H1 (cell line): ENCODE measurements around the gene CRYBA4. TPM values are rescaled to one million over a fixed set of nuclear protein-coding genes. Genes with fewer than 3 reads are reported as not detected.

Source experiments
- CTCF ChIA-PET: fragments of 300-600 bp; sonication (Branson Sonifier 250); formaldehyde crosslinking; loops from one replicate; lab custom pipeline; 2021; ENCODE audit not compliant: partially characterized antibody; lab: Charles Lee
- POLR2A ChIA-PET: fragments of 300-600 bp; sonication (Branson Sonifier 250); formaldehyde crosslinking; loops from one replicate; lab custom pipeline; 2021; ENCODE audit warnings: inconsistent platforms; ENCODE audit not compliant: partially characterized antibody; lab: Charles Lee
- DNase-seq, 2 experiments: peaks; one replicate each; pipeline versions ENCODE4 v3.0.0 to v3.0.0-alpha.2; 2010 to 2022; ENCODE audit warnings: low spot score in 2 of 2, low read depth in 1 of 2, mixed read lengths in 1 of 2
- FAIRE-seq: peaks from 2 replicates; lab custom pipeline; 2011; peaks lifted over from hg19 to GRCh38; lab: Jason Lieb, UNC
- H2AFZ ChIP-seq: 2 replicates; pipeline ENCODE4 v1.8.1; 2012; ENCODE audit warnings: low read length, inconsistent platforms
- H2AK5ac ChIP-seq: 2 replicates; pipeline ENCODE4 v1.6.1; 2013; ENCODE audit warnings: low read depth, low read length
- H2BK120ac ChIP-seq: replicated peaks from 2 replicates; pipeline ENCODE3; 2013; ENCODE audit warnings: low read depth, low read length, inconsistent platforms
- H2BK12ac ChIP-seq: 2 replicates; pipeline ENCODE4 v1.6.1; 2013; ENCODE audit warnings: low read depth, low read length
- H2BK15ac ChIP-seq: 2 replicates; pipeline ENCODE4 v1.6.1; 2013; ENCODE audit warnings: low read length
- H2BK20ac ChIP-seq: 2 replicates; pipeline ENCODE4 v1.6.1; 2013; ENCODE audit warnings: low read length
- H2BK5ac ChIP-seq: 2 replicates; pipeline ENCODE4 v1.6.1; 2013; ENCODE audit warnings: low read depth, low read length
- H3K14ac ChIP-seq: 2 replicates; pipeline ENCODE4 v1.6.1; 2013; ENCODE audit warnings: inconsistent platforms; ENCODE audit not compliant: insufficient read length
- H3K18ac ChIP-seq: 2 replicates; pipeline ENCODE4 v1.6.1; 2013; ENCODE audit warnings: low read length; ENCODE audit errors: extremely low read depth
- H3K23ac ChIP-seq: 2 replicates; pipeline ENCODE4 v1.6.1; 2013; ENCODE audit warnings: inconsistent platforms; ENCODE audit not compliant: insufficient read length
- H3K23me2 ChIP-seq: 2 replicates; pipeline ENCODE4 v1.6.1; 2013; ENCODE audit warnings: low read depth, low read length
- H3K27ac ChIP-seq: 2 replicates; pipeline ENCODE4 v1.6.1; 2011; ENCODE audit warnings: low read depth, low read length, inconsistent platforms
- H3K27me3 ChIP-seq, 4 experiments: replicated peaks in 1 of 4; 1 replicate in 1 of 4; 2 replicates in 3 of 4; pipeline versions ENCODE4 v1.6.1 to v1.8.1; 2011 to 2013; ENCODE audit warnings: low read length in 3 of 4, mild to moderate bottlenecking in 3 of 4, inconsistent platforms in 2 of 4, mixed read lengths in 2 of 4, moderate library complexity in 1 of 4; ENCODE audit not compliant: control insufficient read depth in 3 of 4, insufficient read depth in 3 of 4; ENCODE audit errors: extremely low read depth in 1 of 4
- H3K36me3 ChIP-seq, 4 experiments: 2 replicates each; pipeline versions ENCODE4 v1.6.1 to v1.8.1; 2011 to 2013; ENCODE audit warnings: mild to moderate bottlenecking in 4 of 4, low read length in 3 of 4, moderate library complexity in 2 of 4, control low read depth in 1 of 4, inconsistent platforms in 1 of 4; ENCODE audit not compliant: insufficient read depth in 4 of 4, control insufficient read depth in 2 of 4
- H3K4ac ChIP-seq: replicated peaks from 2 replicates; pipeline ENCODE3; 2013; ENCODE audit warnings: low read length, low read depth, mixed read lengths, inconsistent platforms; ENCODE audit not compliant: insufficient read length
- H3K4me1 ChIP-seq, 4 experiments: replicated peaks in 1 of 4; 1 replicate in 1 of 4; 2 replicates in 3 of 4; pipeline versions ENCODE4 v1.6.1 to v1.8.1; 2011 to 2013; ENCODE audit warnings: low read length in 3 of 4, inconsistent platforms in 2 of 4, mixed read lengths in 1 of 4; ENCODE audit not compliant: insufficient read depth in 4 of 4, control insufficient read depth in 3 of 4
- H3K4me2 ChIP-seq, 2 experiments: 2 replicates each; pipeline versions ENCODE4 v1.6.1 to v1.8.1; 2011 to 2013; ENCODE audit warnings: low read depth in 2 of 2, low read length in 2 of 2, control low read depth in 1 of 2, inconsistent platforms in 1 of 2, mild to moderate bottlenecking in 1 of 2; ENCODE audit not compliant: insufficient read depth in 1 of 2
- H3K4me3 ChIP-seq, 4 experiments: fragments of 200-600, 300-600 bp in 1 of 4; sonication (generic), shearing (Covaris generic), sonication (Bioruptor Twin) in 1 of 4; 2 replicates each; pipeline versions ENCODE4 v1.5.1 to v1.8.1; 2011 to 2016; ENCODE audit warnings: low read length in 4 of 4, low read depth in 3 of 4, control low read depth in 2 of 4, inconsistent platforms in 2 of 4, mild to moderate bottlenecking in 2 of 4, mixed read lengths in 1 of 4, moderate library complexity in 1 of 4; ENCODE audit not compliant: insufficient read depth in 2 of 4; ENCODE audit errors: extremely low read depth in 1 of 4
- H3K56ac ChIP-seq: replicated peaks from 2 replicates; pipeline ENCODE3; 2013; ENCODE audit warnings: low read depth, mild to moderate bottlenecking, mixed read lengths, low read length, inconsistent platforms; ENCODE audit not compliant: insufficient read length
- H3K79me1 ChIP-seq: 2 replicates; pipeline ENCODE4 v1.6.1; 2013; ENCODE audit warnings: low read depth, low read length, control low read depth
- H3K79me2 ChIP-seq, 2 experiments: 2 replicates each; pipeline versions ENCODE4 v1.6.1 to v1.8.1; 2012 to 2013; ENCODE audit warnings: low read length in 2 of 2, mild to moderate bottlenecking in 2 of 2, inconsistent platforms in 1 of 2; ENCODE audit not compliant: insufficient read depth in 2 of 2, control insufficient read depth in 1 of 2
- H3K9ac ChIP-seq, 4 experiments: replicated peaks in 1 of 4; 1 replicate in 1 of 4; 2 replicates in 3 of 4; pipeline versions ENCODE4 v1.6.1 to v1.8.1; 2011 to 2013; ENCODE audit warnings: low read depth in 3 of 4, low read length in 3 of 4, control low read depth in 2 of 4, mild to moderate bottlenecking in 2 of 4, moderate library complexity in 2 of 4, inconsistent platforms in 1 of 4; ENCODE audit errors: extremely low read depth in 1 of 4
- H3K9me3 ChIP-seq, 2 experiments: 2 replicates each; pipeline versions ENCODE4 v1.6.1 to v1.8.1; 2012 to 2013; ENCODE audit warnings: mild to moderate bottlenecking in 2 of 2, moderate library complexity in 2 of 2, control low read depth in 1 of 2, inconsistent platforms in 1 of 2, low read depth in 1 of 2, low read length in 1 of 2, mixed read lengths in 1 of 2; ENCODE audit not compliant: insufficient read depth in 2 of 2
- H4K20me1 ChIP-seq, 2 experiments: replicated peaks in 1 of 2; 2 replicates each; pipeline versions ENCODE3 to v1.8.1; 2011 to 2013; ENCODE audit warnings: inconsistent platforms in 2 of 2, low read length in 2 of 2, mild to moderate bottlenecking in 1 of 2; ENCODE audit not compliant: insufficient read depth in 2 of 2, control insufficient read depth in 1 of 2
- H4K5ac ChIP-seq: 2 replicates; pipeline ENCODE4 v1.6.1; 2013; ENCODE audit warnings: low read length, low read depth, mixed read lengths, inconsistent platforms; ENCODE audit not compliant: insufficient read length
- H4K8ac ChIP-seq: 2 replicates; pipeline ENCODE4 v1.8.0; 2013; ENCODE audit warnings: mild to moderate bottlenecking, moderate library complexity, low read length, inconsistent platforms; ENCODE audit not compliant: insufficient read depth; ENCODE audit errors: extremely low read depth
- H4K91ac ChIP-seq: replicated peaks from 2 replicates; pipeline ENCODE3; 2013; ENCODE audit warnings: low read length, mixed read lengths, inconsistent platforms; ENCODE audit not compliant: insufficient read length
- CBX8 ChIP-seq: fragments of 300-800, 300-1000 bp; sonication (generic); IDR thresholded peaks from 2 replicates; pipeline ENCODE4 v1.7.1; 2016; ENCODE audit warnings: low read depth, low read length, borderline replicate concordance
- CEBPB ChIP-seq: IDR thresholded peaks from 2 replicates; pipeline ENCODE4 v1.6.1; 2012; ENCODE audit warnings: low read depth, low read length
- CTBP2 ChIP-seq: IDR thresholded peaks from 2 replicates; pipeline ENCODE4 v1.7.0; 2011; ENCODE audit warnings: borderline replicate concordance, mild to moderate bottlenecking, moderate library complexity, mixed read lengths, low read length; ENCODE audit not compliant: insufficient read depth, insufficient read length
- EGR1 ChIP-seq: IDR thresholded peaks from 2 replicates; pipeline ENCODE4 v1.6.1; 2011; ENCODE audit warnings: low read depth, low read length, borderline replicate concordance
- EP300 ChIP-seq, 2 experiments: IDR thresholded peaks; 1 replicate in 1 of 2; 2 replicates in 1 of 2; pipeline ENCODE4 v1.6.1; 2011 to 2012; ENCODE audit warnings: low read depth in 2 of 2, low read length in 2 of 2, mild to moderate bottlenecking in 2 of 2, borderline replicate concordance in 1 of 2, inconsistent platforms in 1 of 2, moderate library complexity in 1 of 2
- GTF2F1 ChIP-seq: IDR thresholded peaks from 2 replicates; pipeline ENCODE4 v1.6.1; 2012; ENCODE audit warnings: low read depth, low read length, improper control_type of control experiment, borderline replicate concordance
- POLR2AphosphoS5 ChIP-seq: IDR thresholded peaks from 2 replicates; pipeline ENCODE4 v1.6.1; 2011; ENCODE audit warnings: low read depth, low read length
- SRF ChIP-seq: IDR thresholded peaks from 2 replicates; pipeline ENCODE4 v1.6.1; 2011; ENCODE audit warnings: mild to moderate bottlenecking, low read depth, low read length, moderate library complexity
- TAF1 ChIP-seq: IDR thresholded peaks from 2 replicates; pipeline ENCODE4 v1.6.1; 2011; ENCODE audit warnings: mild to moderate bottlenecking, low read depth, low read length
- TBP ChIP-seq: IDR thresholded peaks from 2 replicates; pipeline ENCODE4 v1.6.1; 2011; ENCODE audit warnings: low read depth, low read length, improper control_type of control experiment
- TCF12 ChIP-seq: IDR thresholded peaks from 2 replicates; pipeline ENCODE4 v1.6.1; 2011; ENCODE audit warnings: low read depth, mild to moderate bottlenecking, low read length
- whole genome bisulfite sequencing, 2 experiments: shearing (Covaris generic) in 1 of 2; methylation state at CpG; one replicate each; pipeline versions ENCODE4 v1.1.6 to v1.1.7; 2013 to 2015; ENCODE audit warnings: low lambda C conversion rate in 2 of 2, mixed read lengths in 2 of 2, inconsistent platforms in 1 of 2, low coverage in 1 of 2, missing lambda C conversion rate in 1 of 2; ENCODE audit not compliant: insufficient replicate concordance in 2 of 2, insufficient coverage in 1 of 2, insufficient read length in 1 of 2; ENCODE audit errors: extremely low coverage in 1 of 2, missing lambda C conversion rate in 1 of 2; 5-methylcytosine and 5-hydroxymethylcytosine counted together
- polyA plus RNA-seq, 7 experiments: library from polyadenylated mRNA; depleted of rRNA in 3 of 7; stranded (reverse) in 5 of 7; unstranded in 2 of 7; fragments of >200 nt in 5 of 7; fragments of 200-250 nt in 2 of 7; gene quantifications; 1 replicate in 5 of 7; 2 replicates in 1 of 7; 4 replicates in 1 of 7; pipeline versions ENCODE4 v1.2.1 to v1.2.3, GENCODE V29; 2011 to 2013; ENCODE audit warnings: missing spikeins in 2 of 7, mixed read lengths in 2 of 7
- total RNA-seq: library from RNA; stranded (reverse); fragmentation: NEBNext Ultra II Directional; extraction: Animal tissue kit (Norgen Biotek cat#: 25700); gene quantifications from 2 replicates; pipeline ENCODE4 v1.2.1, GENCODE V29; 2021

Gene CRYBA4
- total and polyA plus RNA-seq, 2 of the 8 experiments (the other 6 are each of a cell fraction or from before 2014, with no cell fraction given): 0.67 to 3.1 TPM

GRCh38 chr22:26672590-26673468 lies 51.1 kb downstream of the CRYBA4 start:
- Histone ChIP-seq H2AK5ac (0 out of 2 replicates have a peak overlapping the region, but pooled peaks have one; percentile 2), H3K56ac (no peak overlapping the region), H3K36me3 (peaks cover 2 to 13% (median 4%) of the 10 kb centered on the region in 4 experiments; a peak in 4 of 8 replicates), H3K4me1 (peaks cover 4 to 24% (median 18%) of the 10 kb centered on the region in 4 experiments), H3K23me2 (peaks cover 11% of the 10 kb centered on the region), H4K20me1 (no peaks in the 10 kb centered on the region), H3K9ac (peak overlapping the region in 3 of 4 experiments; percentile 51 to 64 (median 52); a peak in 6 of 7 replicates), H3K27ac (peak overlapping the region; percentile 79), H3K18ac (peak overlapping the region; percentile 82), H4K5ac (peak overlapping the region; percentile 70), H2BK12ac (0 out of 2 replicates have a peak overlapping the region, but pooled peaks have one; percentile 35), H3K23ac (no peak overlapping the region), H2BK15ac (no peak overlapping the region; the same call in 1 of the 2 replicates), H4K8ac (peak overlapping the region; percentile 51), H3K9me3 (no peaks in the 10 kb centered on the region), H3K79me1 (peaks cover 5% of the 10 kb centered on the region), H2AFZ (no peak overlapping the region), H3K4me2 (peak overlapping the region; percentile 82 to 100), H3K27me3 (no peaks in the 10 kb centered on the region), H4K91ac (peak overlapping the region; percentile 71), H3K14ac (no peak overlapping the region), H2BK20ac (no peak overlapping the region), H3K79me2 (peaks cover 0 to 8% of the 10 kb centered on the region in 2 experiments; a peak in 1 of 4 replicates), H3K4me3 (peak overlapping the region; percentile 70 to 81 (median 71)), H3K4ac (peak overlapping the region; percentile 70), H2BK120ac (no peak overlapping the region), H2BK5ac (peak overlapping the region; percentile 89)
- peak; percentile 86 for FAIRE-seq
- DNase-seq: peak; percentile 80 to 94
- WGBS, 2 experiments: 3% methylated on average over 36 of the region's 36 CpGs; no CpG with 5 or more reads in 1 of the 2 experiments
- ChIA-PET CTCF (interaction anchor here (0.6 to 2.0 kb wide), 19 partner anchors 9 to 738 kb away, joined by 3 to 8 read pairs (median 3); no protein-coding TSS in a partner anchor), POLR2A (interaction anchor here (0.7 to 5.3 kb wide), 21 partner anchors 8 to 634 kb away, joined by 3 to 43 read pairs (median 4); partner anchors contain the start of genes ASPHD2, HPS4, MIAT and SRRD)
- no peak for TF ChIP-seq SRF
- TF ChIP-seq CBX8: no peak
- no peak for TF ChIP-seq CEBPB
- peak; percentile 75; the same call in 1 of the 2 replicates for TF ChIP-seq POLR2AphosphoS5
- TF ChIP-seq GTF2F1: no peak
- peak; percentile 40; the same call in 1 of the 2 replicates for TF ChIP-seq TAF1
- TF ChIP-seq TCF12: no peak
- TF ChIP-seq EP300 (IDR thresholded peaks at IDR 0.05; ENCODE audit: borderline replicate concordance in 1 of 2, low read depth in 2 of 2, low read length in 2 of 2): no peak
- peak; percentile 48 for TF ChIP-seq CTBP2
- peak; percentile 47; the same call in 1 of the 2 replicates for TF ChIP-seq TBP
- no peak; the same call in 1 of the 2 replicates for TF ChIP-seq EGR1
